ENCODE data around the gene EXOC1.
A peak's percentile ranks its signal among the peaks of the same experiment; 100 is the strongest.
"Not testable (repeated sequence)": the region's sequence is repeated elsewhere in the genome, so short reads cannot be mapped to it uniquely, and the experiment has no call there.

Gene EXOC1

DNA sequence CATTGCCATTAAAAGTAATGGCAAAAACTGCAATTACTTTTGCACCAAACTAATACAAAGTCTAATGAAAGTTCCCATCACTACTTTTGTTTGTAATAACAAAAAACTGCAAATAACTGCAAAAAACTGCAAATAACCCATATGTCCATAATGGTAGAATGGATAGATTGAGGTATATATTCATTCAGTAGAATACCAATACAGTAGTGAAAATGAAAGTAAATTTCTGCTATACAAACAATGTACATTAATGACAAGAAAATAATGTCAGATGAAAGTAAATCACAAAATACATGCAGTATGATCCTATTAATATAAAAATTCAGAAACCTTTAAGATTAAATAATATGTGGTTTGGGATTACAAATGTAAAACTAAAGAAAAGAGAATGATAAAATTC, 54.0 kb downstream of the EXOC1 start:
- DNase-seq: no peak

DNA sequence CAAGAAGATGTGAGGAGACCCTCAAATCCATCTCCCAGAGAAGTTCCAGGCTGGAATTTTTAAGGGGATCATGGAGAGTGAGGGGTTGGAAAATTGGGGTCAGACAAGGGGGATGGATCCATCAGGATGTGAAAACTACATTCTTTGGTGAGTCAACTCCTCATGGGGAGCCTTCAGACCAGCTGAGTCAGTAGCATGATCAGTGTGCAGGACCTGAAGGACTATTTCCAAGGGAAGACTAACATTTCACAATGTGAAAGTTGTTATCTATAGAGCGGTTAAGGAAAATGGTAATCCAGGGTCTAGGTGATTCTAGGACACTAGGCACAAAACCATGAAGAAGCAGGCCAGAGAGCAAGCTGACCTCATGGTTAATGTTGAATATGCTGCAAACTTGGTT, 56.7 kb downstream of the EXOC1 start:
- no peak for DNase-seq

DNA sequence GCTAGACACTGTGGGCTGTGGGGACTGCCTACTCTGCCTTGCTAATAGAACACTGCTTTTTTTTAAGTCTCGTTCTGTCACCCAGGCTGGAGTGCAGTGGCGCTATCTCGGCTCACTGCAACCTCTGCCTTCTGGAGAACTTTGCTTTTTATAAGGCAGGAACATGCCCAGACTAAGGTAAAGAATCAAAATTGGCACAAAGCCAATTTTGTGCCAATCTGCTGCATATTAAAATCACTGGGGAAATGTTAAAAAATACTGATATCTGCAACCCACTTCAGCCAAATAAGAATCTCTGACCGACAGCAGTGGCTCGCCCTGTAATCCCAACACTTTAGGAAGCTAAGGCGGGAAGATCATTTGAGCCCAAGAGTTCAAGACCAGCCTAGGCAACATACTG, 58.8 kb downstream of the EXOC1 start:
- DNase-seq: no peak

- no peak for DNase-seq
Observed at GRCh38 chr4:55920571-55920970, 67.1 kb downstream of the EXOC1 start.

GRCh38 chr4:55921093-55921492, 67.6 kb downstream of the EXOC1 start:
- DNase-seq: no peak

- DNase-seq: no peak
Observed at GRCh38 chr4:55925241-55925640, 71.8 kb downstream of the EXOC1 start.

GRCh38 chr4:55926610-55927009, 73.2 kb downstream of the EXOC1 start:
- no peak for DNase-seq

DNA sequence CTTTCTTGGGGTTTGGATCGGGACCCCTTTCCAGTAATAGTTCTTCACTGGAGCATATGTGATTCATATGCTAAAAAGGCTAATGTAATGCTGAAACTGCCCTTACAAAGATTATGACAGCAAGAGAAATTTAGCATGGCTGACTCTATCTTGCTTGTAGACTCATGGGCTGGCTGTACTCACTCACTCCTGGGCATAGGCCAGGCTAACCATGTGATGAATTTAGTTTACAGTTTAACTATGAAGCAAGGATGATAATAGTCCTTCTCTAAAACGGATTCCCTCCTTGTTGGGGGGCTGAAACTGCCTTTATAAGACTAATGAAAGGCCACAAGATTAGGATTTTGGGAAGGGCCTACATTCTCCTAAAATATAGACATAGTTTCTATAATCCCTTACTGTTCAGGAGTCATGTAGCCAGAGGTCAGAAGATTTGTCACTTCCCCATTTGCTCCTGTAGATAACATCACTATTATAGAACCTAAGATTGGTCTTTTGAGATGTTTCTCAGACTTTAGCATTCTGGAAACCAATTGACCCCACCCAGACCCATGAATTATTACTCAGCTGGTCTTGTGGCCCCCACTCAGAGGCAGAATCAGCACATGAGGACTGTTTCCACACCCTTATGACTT, 74.5 kb downstream of the EXOC1 start:
- DNase-seq: no peak

DNA sequence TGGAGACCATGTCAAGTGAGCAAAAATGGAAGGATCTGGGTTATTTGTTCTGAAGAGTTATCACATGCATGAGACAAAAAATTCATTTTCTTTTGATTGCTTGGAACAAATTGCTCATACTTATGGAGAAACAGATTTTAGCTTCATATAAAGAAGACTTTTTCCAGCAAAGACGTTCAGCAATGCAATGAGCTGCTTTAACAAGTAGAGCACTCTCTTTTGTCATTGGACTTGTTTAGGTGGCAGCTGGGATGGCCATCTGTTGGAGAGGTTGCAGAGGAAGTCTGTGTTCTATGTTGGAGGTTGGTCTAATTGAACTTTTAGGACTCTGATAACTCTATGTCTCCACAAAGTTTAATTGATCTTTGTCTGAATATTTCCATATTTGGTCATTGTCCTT, 75.4 kb downstream of the EXOC1 start:
- no peak for DNase-seq

DNA sequence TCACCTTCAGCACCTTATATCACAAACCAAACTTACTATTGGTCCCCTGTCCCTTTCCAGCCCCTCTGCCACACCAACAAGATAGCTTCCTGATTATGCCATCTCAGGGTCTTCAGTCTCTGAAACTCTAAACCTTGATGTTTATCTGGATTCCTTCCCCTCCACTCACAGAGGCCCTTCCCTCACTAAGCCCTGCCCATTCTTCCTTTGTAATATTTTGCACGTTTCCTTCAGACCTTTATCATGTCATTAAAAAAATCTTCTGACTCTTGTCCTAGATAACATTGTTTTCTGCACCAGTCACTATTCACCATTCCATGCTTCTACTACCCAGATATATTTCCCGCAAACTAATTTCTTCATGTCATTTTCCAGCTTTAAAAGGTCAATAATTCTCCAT, 77.6 kb downstream of the EXOC1 start:
- no peak for DNase-seq

DNA sequence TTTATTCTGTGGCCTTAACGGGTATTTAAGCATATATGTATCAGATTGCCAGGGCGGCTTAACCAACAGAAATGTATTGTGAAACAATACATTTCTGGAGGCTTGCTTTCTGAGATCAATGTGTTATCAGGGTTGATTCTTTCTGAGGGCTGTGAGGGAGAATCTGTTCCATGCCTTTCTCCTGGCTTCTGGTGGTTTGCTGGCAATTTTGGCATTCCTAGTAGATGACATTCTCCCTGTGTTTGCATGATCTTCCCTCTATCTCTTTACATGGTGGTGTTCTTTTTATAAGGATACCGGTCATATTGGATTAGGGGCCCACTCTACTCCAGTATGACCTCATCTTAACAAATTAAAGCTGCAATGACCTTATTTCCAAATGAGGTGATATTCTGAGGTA, 78.4 kb downstream of the EXOC1 start:
- DNase-seq: no peak

- no peak for DNase-seq
Observed at GRCh38 chr4:55932511-55932910, 79.1 kb downstream of the EXOC1 start.

GRCh38 chr4:55933611-55934010, 80.2 kb downstream of the EXOC1 start:
- no peak for DNase-seq

- not testable (repeated sequence) for DNase-seq
Observed at GRCh38 chr4:55935907-55936306, 82.5 kb downstream of the EXOC1 start.

DNA sequence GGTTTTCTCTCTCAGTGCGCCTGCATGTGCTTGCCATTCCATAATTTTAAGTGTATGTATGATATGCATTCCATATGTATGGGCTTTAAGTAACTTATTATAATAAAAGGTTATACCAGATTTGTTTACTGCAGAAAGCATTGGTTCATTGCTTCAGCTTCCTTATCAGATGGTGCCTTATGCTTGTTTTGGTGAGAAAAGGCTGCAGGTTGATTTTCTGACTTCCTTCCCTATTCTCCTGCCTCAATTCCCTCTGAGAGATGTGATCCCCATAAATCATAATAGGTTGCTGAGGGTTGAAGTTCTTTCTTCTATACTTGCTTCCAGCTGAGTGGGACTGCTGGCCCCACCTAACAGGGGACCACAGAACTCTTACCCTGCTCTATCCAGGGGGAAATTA, 85.0 kb downstream of the EXOC1 start:
- DNase-seq: no peak

GRCh38 chr4:55939421-55939820, 86.0 kb downstream of the EXOC1 start:
- DNase-seq: no peak

- no peak for DNase-seq
Observed at GRCh38 chr4:55941881-55942396, 88.5 kb downstream of the EXOC1 start.

DNA sequence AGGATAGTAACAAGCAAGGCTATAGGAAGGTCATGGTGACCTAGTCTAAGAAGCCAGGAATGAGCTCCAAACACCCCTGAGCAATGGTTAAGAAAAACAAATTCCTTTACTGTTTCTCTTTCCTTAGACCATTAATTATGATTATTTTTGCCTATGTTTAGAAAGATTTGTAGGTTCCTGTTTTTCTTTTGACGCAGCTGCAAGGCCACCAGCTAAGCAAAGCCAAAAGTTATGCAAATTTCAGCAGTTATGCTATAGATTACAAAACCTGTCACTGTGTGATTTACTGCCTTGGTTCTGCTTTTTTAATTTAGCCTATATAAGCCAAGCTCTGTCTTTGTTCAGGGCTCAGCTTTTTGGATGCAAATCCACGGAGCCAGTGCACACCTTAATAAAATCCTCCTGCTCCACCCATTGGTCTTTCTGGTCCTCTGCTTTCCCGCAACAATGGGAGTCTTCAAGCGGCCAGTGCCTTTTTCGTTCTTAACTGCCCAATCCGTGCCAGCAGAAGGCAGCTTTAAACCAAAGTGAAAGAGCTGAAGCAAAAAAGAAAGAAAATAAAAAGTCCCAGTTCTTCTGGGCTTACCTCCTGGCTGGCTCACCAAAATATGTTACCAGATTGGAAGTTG, 93.9 kb downstream of the EXOC1 start:
- DNase-seq: peak in 1 of 2 donors; percentile 51

DNA sequence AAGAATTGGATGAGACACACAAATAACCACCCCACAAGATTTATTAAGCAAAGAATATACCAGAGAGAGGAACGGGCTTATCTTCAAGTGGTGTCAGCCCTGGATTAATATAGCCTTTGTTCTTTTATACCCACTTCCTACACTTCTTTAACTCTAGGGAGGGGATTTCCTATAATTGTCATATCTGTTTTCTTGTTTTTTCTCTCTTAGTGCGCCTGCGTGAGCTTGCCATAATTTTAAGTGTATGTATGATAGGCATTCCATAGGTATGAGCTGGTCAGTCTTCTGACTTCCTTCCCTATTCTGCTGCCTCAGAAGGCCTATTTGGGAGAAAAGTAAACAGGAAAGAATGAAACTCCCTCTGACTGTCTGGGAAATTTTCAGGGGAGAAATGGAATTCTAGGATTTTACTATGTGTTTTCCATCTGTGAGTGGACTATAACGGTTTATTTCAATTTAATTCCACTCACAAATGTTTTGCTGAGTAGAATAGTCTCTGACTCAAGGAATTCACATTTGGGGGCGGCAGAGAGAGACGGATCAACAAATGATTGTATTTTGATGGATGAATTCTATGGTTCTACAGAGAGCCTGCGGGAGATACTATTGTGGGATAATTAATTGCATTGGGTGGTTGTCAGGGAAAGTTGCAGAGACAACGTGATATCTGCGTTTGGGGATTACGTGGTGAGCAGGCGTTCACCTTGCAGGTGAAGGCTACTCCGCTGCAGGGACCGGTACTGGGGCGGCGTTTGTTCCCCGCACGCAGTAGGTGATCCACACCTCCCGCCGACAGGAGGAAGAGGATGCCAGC, 94.7 kb downstream of the EXOC1 start:
- DNase-seq: peak; percentile 62 to 78

DNA sequence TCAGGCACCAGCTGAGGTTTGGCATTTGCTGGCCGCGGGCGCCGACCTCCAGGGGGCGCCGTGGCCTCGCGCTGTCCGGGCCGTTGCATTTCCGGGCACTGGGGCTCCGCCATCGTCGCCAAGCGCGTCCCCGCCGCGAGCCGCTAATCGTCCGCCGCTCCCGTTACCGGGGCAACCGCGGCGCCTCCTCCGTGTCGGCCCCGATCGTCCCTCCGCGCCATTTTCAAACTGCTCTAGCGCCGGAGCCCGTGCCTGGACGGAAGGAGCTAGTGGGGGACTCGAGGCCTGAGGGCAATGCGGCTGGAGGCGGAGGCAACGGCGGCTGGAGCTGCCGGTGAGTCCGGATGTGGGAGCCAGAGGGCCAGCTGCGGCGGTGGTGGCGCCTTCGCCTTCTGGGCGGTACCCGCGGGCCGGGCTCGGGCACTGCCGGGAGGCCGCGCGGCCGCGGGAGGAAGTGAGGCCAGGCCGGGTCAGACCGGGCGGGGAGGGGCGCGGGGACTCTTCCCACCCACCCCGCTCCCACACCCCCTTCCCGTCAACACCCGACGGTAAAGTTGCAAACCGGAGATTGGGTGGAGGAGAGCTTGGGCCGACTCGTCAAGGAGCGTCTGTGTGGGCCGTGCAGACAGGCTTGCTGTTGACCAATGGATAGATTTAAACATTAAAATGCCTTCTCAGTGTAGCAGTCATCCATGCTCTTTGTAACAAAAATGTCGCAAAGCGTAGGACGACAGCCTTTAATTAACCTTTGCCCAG, 95.5 kb downstream of the EXOC1 start, which contains the start of gene CEP135:
Gene CEP135, plus strand, starts transcription at position 220 of the 756 bp plus-strand sequence. CDS start 3,186 bp downstream, outside the sequence.
- peak; percentile 94 to 96 for DNase-seq

DNA sequence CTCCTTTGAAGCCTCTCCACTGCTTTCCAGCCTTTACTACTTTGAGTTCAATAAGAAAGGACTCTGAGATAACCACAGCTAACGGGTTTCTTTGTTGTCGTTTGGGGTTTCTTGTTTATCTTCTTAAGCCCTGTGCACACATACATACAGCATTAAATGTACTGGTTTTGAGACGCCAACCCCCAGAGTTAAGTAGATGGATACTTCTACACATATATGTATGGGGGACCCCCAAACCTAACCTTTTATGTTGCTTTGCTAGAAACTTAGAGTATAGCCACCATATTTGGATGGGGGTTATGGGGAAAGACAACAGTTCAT, 96.0 kb downstream of the EXOC1 start:
- DNase-seq: no peak

- DNase-seq: no peak
Observed at GRCh38 chr4:55951191-55951922, 97.9 kb downstream of the EXOC1 start.

Data from CD4-positive, alpha-beta T cell treated with Interleukin-1 beta for 1 hour (primary cell).